GM19395 (cell line): ENCODE data around the gene C1orf198.
"Not testable (repeated sequence)": the region's sequence is repeated elsewhere in the genome, so short reads cannot be mapped to it uniquely, and the experiment has no call there.

ENCODE experiments used
- ATAC-seq: cut with Tn5 transposase; IDR thresholded peaks from one replicate; pipeline ENCODE4 v1.9.1; 2021; ENCODE audit warnings: mild to moderate bottlenecking, moderate library complexity; ENCODE audit not compliant: unreplicated experiment

C1orf198 gene

GRCh38 chr1:230861970-230862595 is 6.2 kb downstream of the C1orf198 start:
- ATAC-seq: no peak

GRCh38 chr1:230861489-230861888 is 6.8 kb downstream of the C1orf198 start:
- ATAC-seq: no peak

GRCh38 chr1:230860617-230861384 is 7.5 kb downstream of the C1orf198 start:
- no peak for ATAC-seq

DNA sequence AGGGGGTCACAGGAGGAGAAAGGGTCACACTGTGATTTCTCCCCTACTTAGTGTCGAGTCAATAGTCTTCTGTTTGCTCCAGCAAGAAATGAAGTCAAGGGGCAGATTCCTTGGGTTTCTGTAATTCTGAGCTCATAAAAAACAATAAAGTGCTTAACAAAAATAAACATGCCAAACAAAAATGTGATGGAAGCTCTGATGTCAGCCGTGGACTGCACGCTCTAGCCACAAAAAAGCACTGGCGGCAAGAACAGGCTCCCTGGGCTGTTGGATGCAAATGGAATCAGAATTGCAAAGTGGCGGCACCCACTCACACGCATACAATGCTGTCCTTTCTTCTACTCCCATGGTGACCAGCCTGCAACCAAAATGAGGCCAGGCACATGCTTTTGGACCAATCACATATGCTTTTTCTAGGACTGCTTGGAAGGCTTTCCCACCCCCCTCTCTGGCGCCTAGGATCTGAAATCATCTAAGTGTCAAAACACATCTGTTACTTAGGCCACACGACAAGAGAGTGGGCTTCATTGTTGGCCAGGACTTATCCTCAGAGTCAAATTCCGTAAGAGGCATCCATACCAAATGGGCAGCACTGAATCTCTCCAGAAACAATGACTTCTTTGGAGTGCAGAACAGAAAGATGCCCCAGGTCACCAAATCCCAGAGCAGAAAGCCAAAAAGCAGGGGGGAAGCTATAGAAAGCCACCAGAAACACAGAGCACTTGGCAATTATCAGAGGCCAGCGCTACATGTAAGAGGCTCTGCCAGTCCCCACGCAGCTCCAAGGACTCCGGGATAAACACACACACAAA is 9.2 kb downstream of the C1orf198 start:
- no peak for ATAC-seq

DNA sequence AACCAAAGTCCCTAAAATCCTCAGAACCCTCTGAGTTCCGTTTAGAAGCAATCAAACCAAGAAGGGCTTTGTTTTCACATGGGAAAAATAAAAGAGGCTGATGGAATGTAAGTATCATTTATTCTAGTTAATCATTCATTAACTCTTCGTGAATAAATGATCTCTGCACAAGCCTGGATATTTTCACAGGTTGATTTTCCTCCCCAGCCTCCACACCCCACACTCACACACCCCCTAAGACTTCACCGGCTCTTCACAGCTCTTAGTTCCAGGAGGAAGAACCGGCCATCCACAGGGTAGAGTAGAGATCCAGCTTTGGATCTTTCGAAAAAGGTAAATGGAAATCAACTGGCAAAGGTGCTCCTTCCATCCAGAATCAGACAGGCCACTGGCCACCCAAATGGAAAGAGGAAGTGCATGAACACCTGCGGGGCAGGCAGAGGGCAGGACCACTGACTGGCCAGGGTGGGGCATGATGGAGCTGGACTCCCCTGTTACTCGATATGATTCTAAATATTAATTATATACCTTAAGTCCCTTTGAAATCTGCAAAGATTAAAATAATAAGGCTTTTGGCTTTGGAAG is 10.0 kb downstream of the C1orf198 start:
- no peak for ATAC-seq

DNA sequence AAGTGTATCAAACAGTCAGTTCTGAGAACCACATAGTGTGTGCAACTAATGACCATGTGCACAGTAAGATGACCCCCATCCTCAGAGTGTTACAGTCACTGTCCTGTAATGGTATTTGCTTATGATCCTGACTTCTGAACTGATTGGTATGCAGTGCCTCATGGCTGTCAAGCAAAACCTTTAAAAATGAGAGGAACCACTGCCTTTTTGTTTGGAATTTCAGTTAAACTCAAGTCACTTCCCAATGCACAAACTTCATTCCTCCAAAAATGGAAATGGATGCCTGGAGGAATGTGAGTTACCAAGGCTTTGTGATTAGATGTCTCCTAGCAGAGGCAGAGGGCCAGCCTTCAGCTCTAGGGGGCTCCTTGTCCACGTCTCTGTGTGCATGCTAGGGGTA is 10.5 kb downstream of the C1orf198 start:
- no peak for ATAC-seq

DNA sequence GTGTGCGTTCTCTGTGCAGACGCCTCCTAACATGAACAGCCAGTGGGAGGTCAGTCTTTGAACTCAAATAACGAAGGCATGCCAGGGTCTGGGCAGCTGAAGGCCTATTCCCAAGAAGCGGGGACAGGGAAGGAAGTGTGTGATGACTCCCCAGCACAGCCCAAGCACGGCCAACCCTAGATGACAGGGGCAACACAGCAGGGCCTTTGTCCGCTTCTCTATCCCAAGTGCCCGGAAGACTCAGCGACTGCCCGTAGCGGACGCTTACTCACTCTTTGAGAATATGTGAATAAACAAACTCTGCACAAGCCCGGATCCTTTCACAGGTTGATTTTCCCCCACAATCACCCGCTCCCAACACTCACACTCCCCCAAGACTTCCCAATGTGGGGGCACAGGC is 11.2 kb downstream of the C1orf198 start:
- ATAC-seq: no peak

- ATAC-seq: no peak
Measured at GRCh38 chr1:230855886-230856285, 12.4 kb downstream of the C1orf198 start.

- no peak for ATAC-seq
Measured at GRCh38 chr1:230854423-230854822, 13.9 kb downstream of the C1orf198 start.

GRCh38 chr1:230853731-230854130 is 14.6 kb downstream of the C1orf198 start:
- no peak for ATAC-seq

- ATAC-seq: no peak
Measured at GRCh38 chr1:230852959-230853358, 15.4 kb downstream of the C1orf198 start.

GRCh38 chr1:230851291-230851691 is 17.0 kb downstream of the C1orf198 start:
- ATAC-seq: no peak

DNA sequence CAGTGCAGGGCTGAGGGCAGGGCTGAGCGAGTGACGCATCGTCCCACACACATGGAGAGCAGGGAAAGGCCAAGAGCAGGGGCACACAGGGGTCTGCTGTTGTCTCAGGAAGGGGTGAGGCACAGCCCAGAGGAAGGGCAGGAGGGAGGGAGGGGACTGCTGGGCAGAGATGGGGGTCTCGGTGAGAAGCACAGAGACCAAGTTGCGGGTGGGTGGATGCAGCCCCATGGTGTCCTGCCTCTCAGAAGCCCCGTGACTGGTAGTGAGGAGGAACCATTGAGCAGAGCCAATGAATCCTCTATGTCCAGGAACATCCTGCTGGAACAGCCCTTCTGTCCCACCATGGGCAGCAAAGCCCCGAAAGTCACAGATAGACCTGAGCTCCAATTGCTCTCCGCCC is 17.8 kb downstream of the C1orf198 start:
- no peak for ATAC-seq

- ATAC-seq: no peak
Measured at GRCh38 chr1:230849451-230850224, 18.7 kb downstream of the C1orf198 start.

GRCh38 chr1:230848235-230848634 is 20.1 kb downstream of the C1orf198 start:
- ATAC-seq: no peak

DNA sequence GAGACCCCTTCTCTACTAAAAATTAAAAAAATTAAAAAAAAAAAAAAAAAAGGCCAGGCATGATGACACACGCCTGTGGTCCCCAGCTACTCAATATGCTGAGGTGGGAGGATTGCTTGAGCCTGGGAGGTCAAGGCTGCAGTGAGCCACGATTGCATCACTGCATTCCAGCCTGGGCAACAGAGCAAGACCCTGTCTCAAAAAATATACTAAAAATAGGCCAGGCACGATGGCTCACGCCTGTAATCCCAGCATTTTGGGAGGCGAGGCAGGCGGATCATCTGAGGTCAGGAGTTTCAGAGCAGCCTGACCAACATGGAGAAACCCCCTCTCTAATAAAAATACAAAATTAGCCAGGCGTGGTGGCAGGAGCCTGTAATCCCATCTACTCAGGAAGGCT is 23.1 kb downstream of the C1orf198 start:
- not testable (repeated sequence) for ATAC-seq

GRCh38 chr1:230844561-230844960 is 23.8 kb downstream of the C1orf198 start:
- no peak for ATAC-seq

DNA sequence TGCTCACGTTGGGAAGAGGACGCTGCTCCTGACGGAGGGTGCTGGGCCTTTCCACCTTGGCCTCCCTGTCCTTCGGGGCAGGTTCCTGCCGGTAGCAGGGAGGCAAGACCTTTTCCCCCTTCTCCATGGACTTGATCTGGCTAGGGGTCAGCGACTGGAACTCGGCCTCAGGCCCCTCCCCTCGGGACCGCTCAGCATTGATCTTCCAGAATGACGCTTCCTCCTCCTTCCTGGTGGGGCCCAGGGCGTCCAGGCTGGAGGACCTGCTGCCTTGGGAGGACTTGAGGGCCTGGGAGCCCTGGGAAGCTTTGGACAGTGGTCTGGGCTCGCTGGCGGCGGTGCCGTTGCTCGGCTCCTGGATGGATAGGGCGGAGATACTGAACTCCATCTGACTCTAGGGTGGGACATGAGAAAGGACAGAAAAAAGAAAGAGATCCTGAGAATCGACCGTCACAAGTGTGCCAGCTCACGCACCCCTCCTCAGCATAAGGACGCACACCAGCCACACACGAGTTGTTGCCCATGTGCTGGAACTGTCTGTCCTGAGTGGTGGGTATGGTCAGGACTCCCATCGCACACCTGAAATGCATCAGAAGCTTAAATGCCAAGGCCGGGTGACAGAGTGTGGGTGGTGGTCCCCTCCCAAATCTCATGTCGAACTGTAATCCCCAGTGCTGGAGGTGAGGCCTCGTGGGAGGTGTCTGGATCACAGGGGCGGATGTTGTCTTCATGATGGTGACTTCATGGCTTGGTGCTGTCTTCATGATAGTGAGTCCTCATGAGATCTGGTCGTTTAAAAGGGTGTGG is 24.6 kb downstream of the C1orf198 start:
- no peak for ATAC-seq

- no peak for ATAC-seq
Measured at GRCh38 chr1:230842801-230843200, 25.5 kb downstream of the C1orf198 start.

DNA sequence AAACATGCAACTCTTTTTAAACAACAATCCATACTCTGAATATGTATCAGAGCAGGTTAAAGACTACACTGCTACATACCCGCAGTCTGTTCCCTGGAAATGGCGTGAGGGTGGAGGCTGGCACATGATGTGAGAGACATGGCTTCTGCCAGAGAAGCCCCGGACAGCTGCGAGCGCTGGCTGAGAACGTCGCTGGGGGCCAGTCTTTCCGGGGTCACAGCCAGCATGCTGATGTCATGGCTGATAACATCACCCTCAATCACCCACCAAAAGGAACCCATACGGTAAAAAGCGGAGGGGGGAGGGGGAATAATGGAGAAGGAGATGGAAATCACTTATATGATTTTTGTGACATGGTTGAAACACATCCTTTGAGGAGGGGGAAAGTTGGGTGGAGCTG is 29.1 kb downstream of the C1orf198 start:
- ATAC-seq: no peak
